ENCODE results near the gene DUSP7. TPM values are rescaled to one million over a fixed set of nuclear protein-coding genes. Genes with fewer than 3 reads are reported as not detected.
A peak's percentile ranks its signal among the peaks of the same experiment; 100 is the strongest.

Gene DUSP7, protein sequence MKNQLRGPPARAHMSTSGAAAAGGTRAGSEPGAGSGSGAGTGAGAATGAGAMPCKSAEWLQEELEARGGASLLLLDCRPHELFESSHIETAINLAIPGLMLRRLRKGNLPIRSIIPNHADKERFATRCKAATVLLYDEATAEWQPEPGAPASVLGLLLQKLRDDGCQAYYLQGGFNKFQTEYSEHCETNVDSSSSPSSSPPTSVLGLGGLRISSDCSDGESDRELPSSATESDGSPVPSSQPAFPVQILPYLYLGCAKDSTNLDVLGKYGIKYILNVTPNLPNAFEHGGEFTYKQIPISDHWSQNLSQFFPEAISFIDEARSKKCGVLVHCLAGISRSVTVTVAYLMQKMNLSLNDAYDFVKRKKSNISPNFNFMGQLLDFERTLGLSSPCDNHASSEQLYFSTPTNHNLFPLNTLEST
- 4.3 TPM for total RNA-seq

- DNase-seq (ENCODE audit: low spot score) (peak; percentile 78), ATAC-seq (peak; percentile 71)
Observed at GRCh38 chr3:52056521-52056967, at the start of gene DUSP7. Gene DUSP7 (minus strand): TSS chr3:52056571. CDS start chr3:52056366, 205 bp downstream.

GRCh38 chr3:52104684-52105640, 48.6 kb upstream of the DUSP7 start:
- ATAC-seq: peak; percentile 82

DNA sequence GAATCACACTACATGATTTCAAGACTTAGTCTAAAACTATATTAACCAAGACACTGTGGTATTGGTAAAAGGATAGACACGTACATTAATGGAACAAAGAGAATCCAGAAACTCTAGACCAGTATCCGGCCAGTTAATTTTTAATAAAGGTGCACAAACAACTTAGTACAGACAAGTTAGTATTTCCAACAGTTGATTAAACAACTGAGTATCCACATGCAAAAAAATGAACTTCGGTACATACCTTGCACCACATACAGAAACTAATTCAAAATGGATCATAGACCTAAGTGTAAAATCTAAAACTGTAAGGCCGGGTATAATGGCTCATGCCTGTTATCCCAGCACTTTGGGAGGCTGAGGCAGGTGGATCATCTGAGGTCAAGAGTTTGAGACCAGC, 46.6 kb upstream of the DUSP7 start:
- DNase-seq (ENCODE audit: low spot score): no peak
- ATAC-seq: peak; percentile 47

More at GRCh38 chr3:52104684-52105640, 48.6 kb upstream of the DUSP7 start:
- DNase-seq (ENCODE audit: low spot score): no peak

DNA sequence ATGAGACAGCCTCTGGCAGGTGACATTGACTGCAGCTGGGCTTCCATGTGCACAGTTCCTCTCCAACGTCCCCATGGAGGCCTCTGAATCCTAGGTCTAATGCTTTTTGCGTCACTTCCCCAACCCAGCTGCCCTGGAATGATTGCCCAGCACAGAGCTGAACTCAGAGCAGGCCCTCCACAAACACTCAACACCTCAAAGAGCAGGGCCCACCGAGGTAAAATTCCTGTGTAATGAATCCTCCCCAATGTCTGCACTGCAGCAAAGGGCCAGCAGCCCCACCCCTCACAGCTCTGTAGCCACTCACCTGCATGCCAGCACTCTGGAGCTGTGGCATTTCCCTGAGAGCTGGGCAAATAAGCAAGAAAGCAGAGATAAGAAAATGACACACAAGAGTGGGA, 42.6 kb upstream of the DUSP7 start:
- ATAC-seq: peak; percentile 40
- DNase-seq (ENCODE audit: low spot score): no peak

GRCh38 chr3:52097851-52098507, 41.6 kb upstream of the DUSP7 start:
- DNase-seq (ENCODE audit: low spot score): no peak
- ATAC-seq: no peak

- DNase-seq (ENCODE audit: low spot score) (no peak), ATAC-seq (no peak)
Observed at GRCh38 chr3:52095990-52096775, 39.8 kb upstream of the DUSP7 start.

GRCh38 chr3:52094571-52095485, 38.5 kb upstream of the DUSP7 start:
- no peak for ATAC-seq
- no peak for DNase-seq (ENCODE audit: low spot score)

DNA sequence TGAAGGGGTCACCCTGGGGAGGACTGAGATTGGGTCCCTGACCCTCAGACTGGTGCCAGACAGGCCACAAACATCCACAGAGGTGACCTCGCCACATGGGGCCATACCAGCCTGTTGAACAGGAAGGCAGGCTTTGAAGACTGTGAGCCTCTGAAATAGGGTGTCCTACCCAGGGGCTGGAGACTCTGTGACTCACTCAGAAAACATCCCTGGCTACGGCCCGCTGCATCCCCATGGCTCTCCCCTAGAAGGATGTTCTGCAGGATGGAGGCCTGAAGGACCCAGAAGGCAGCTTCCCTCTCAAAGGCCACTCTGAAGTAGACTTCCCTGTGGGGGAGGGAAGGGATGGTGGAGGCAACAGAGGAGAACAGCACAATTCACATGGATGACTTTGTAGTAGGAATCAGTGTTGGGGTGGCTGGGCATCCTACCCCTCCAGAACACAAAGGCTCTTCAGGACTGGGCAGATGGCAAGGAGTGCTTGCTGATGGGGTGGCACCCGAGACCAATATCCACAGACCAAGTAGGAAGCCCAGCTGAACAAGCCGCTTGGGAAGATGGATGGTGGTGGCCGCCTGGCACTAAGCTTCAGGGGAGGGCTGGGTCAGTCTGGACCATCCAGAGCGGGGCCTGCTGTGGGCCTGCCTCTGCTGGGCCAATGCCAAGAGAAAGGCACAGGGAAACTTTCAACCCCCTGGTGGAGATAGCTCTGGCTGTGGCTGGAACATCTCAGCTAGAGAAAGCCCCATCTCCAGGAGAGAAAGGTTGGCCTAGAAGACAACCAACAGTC, 37.6 kb upstream of the DUSP7 start:
- ATAC-seq: no peak
- DNase-seq (ENCODE audit: low spot score): no peak

GRCh38 chr3:52092891-52093290, 36.5 kb upstream of the DUSP7 start:
- no peak for DNase-seq (ENCODE audit: low spot score)
- no peak for ATAC-seq

DNA sequence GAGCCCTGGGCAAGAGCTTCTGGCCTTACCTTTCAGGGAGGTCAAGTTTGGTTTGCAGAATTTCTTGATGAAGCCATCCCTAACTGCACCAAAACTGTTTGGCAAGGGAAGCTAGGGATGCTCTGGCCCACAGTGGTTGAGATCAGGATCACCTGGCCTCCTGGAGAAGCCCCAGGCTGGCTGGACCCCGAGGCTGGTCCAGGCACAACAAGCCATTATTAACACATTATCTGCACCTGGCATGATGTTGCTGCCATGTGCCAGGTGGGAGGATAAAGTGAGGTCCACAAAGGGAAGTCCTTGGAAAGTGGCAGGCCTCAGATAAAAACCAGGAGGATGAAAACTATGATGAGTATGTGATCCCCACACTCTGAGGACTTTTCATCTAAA, 35.9 kb upstream of the DUSP7 start:
- no peak for ATAC-seq
- no peak for DNase-seq (ENCODE audit: low spot score)

GRCh38 chr3:52091586-52092270, 35.4 kb upstream of the DUSP7 start:
- DNase-seq (ENCODE audit: low spot score): no peak
- ATAC-seq: no peak

DNA sequence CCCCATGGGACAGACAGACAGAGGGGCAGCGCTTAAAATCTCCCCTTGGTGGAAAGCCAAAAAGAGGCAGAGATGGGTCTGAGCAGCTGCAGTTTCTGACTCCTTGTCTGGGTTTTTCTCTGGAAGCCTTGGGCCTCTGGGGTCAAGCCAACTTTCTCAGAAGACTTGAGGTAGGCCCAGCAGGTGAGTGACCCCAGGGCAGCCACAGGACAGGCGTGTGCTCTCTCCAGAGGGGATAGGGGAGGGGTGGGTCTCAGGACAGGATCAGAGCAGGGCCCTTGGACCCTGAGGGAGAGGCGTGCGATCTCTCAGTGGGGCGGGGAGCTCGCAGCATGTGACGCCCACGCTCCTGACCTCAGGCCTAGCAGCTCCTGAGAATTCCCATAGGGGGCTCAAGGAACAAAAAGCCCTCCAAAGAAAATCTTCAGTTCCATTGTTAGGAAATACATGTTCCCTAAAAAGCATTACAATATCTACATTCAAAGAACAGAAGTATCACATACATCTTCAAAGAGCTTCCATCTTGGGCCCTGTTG, 34.6 kb upstream of the DUSP7 start:
- no peak for DNase-seq (ENCODE audit: low spot score)
- ATAC-seq: no peak

GRCh38 chr3:52090131-52090932, 34.0 kb upstream of the DUSP7 start:
- ATAC-seq: no peak
- DNase-seq (ENCODE audit: low spot score): no peak

DNA sequence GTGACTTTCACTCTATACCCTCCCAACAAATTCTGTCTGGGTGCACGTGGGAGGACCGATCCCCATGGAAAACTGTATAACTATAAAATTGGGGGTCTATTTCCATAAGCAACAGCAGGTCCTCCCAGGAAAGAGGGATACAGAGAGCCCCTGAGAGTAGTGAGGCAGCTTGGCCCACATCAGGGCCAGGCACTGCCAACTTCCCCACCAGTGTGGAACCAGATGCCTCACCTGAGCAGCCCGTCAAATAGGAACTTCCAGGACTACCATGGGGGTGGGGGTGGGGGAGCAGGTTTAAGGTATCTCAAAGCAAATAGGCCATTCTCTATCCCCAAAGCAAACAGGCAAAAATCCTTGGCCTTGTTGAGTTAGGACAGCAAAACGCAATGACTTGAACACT, 33.3 kb upstream of the DUSP7 start:
- no peak for DNase-seq (ENCODE audit: low spot score)
- ATAC-seq: no peak

- no peak for DNase-seq (ENCODE audit: low spot score)
- ATAC-seq: peak; percentile 55
Observed at GRCh38 chr3:52088445-52089367, 32.3 kb upstream of the DUSP7 start.

GRCh38 chr3:52087731-52088130, 31.4 kb upstream of the DUSP7 start:
- no peak for DNase-seq (ENCODE audit: low spot score)
- ATAC-seq: peak; percentile 73

All from left lobe of liver (tissue), 2 donors.